GM12801 (cell line): ENCODE data around the gene ELL2.

ENCODE experiments used
- TF ChIP-seq, protein P1 (sequence below): IDR thresholded peaks from one replicate; pipeline ENCODE4 v1.5.1; 2011; ENCODE audit warnings: control low read depth; ENCODE audit not compliant: insufficient read length; ENCODE audit errors: extremely low read depth

The ELL2 gene

DNA sequence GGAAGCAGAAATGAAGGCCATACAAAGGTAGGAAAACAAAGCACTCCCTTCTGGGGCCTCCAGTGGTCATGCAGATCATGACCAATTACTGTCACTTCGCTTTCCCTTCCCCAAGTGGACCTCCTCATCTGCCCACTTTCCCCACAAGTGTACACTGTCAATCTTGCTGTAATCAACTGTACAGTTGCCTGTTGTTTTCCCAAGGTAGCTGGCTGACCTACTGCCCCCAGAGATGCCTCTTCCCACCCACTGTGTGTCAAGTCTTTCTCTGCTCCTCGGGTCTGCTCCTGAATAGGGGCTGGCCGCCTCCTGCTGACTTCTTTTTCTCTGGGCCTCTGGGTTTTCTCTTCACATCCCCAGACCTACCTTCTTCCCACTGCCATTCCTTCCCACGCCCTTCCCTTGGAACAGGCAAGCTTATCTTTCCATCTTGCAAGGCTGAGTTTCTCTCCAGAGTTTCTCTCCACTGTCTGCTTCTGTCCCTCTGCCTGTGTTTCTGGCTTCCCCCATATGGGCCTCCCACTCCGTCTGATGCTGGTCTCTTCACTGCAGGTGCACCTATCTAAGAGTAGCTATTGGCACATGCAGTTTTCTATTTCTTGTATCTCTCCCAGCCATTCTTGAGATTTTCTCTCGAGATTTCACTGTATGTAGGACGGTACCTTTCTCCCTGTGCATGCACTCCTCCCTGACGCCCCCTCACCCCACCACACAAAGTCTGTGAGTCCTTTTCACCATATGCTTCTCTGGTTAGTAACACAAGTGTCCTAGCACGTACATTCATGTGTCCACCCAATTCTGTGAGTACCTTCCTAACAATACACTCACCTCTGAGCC, 2.4 kb downstream of the ELL2 start:
- TF ChIP-seq, protein P1, sequence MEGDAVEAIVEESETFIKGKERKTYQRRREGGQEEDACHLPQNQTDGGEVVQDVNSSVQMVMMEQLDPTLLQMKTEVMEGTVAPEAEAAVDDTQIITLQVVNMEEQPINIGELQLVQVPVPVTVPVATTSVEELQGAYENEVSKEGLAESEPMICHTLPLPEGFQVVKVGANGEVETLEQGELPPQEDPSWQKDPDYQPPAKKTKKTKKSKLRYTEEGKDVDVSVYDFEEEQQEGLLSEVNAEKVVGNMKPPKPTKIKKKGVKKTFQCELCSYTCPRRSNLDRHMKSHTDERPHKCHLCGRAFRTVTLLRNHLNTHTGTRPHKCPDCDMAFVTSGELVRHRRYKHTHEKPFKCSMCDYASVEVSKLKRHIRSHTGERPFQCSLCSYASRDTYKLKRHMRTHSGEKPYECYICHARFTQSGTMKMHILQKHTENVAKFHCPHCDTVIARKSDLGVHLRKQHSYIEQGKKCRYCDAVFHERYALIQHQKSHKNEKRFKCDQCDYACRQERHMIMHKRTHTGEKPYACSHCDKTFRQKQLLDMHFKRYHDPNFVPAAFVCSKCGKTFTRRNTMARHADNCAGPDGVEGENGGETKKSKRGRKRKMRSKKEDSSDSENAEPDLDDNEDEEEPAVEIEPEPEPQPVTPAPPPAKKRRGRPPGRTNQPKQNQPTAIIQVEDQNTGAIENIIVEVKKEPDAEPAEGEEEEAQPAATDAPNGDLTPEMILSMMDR = no peak

DNA sequence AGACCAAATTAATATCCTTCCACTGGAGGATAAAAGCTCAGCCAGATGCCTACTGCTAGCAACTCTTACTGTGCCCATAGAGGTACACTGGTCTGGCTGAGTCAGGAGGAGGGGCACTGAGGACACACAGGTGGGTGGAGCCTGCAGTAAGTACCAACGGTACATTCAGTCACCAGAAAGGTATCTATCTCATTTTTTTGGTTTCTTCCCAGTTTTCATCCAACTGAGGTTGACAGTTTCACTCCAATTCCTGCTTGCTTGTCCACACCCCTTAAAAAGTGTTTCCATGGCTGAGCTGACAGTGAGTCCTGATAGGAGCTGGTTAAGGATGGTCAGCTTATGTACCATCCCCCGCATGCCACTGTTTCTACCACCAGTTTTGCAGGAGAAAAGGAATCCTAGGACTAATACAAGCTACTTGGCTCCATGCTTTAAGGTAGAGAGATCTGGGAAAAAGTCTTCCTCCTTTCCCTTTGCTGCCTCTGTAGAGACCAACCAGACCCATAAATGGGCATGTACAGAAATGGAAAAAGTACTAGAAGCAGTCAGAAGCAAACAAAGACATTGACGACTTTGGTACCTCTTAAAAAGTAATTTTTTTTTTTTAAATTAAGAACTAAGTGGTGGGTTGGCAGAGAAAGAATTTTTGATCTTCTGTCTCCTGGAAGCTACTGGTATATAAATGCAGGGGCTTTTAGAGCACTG, 3.2 kb downstream of the ELL2 start:
- TF ChIP-seq, protein P1 = no peak

DNA sequence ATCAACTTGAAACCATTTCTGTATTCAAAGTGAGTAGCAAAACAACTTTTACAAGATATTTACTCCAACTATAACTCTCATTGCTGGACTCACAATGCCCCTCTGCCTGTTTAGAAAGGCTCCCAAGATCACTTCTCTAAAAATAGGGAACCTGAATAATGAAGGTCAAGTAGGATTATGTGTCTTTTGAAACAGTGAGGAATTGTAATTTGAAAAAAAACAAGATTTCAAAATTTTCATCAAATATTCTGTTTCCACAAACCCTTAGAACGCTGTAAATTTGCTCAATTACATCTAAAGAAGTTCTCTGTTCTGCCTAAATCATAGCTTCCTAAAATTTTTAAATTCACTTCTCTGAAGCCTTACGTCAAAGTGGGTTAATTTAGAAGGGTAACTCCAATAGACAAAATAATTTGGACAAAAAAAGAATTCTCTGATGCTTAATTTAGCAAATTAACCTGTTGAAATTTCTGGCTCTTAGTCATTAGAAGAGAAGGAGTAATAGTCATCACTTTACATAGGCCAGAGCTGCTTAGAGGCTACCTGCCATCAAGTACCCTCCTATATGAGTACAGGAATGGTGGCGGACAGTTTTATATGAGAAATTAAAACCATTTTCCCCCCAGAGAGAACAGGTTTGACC, 4.0 kb downstream of the ELL2 start:
- TF ChIP-seq, protein P1 = no peak

DNA sequence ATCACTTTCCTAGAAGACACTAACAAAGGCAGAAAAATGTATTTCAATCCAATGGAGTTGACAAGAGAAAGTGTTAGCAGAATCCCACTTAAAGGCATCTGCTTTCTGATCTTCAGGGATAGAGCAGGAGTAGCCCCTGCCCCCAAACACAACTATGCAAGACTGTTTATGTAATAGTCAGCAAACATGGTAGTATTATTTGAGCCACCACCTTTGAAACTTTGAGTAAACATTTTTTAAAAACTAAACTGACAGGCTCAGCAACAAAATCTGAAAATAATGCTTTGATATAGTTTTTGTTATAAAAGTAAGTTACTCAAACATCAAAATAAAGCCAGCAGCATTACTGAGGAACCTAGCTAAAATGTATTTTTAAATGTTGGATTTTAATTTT, 4.8 kb downstream of the ELL2 start:
- TF ChIP-seq, protein P1 = no peak

DNA sequence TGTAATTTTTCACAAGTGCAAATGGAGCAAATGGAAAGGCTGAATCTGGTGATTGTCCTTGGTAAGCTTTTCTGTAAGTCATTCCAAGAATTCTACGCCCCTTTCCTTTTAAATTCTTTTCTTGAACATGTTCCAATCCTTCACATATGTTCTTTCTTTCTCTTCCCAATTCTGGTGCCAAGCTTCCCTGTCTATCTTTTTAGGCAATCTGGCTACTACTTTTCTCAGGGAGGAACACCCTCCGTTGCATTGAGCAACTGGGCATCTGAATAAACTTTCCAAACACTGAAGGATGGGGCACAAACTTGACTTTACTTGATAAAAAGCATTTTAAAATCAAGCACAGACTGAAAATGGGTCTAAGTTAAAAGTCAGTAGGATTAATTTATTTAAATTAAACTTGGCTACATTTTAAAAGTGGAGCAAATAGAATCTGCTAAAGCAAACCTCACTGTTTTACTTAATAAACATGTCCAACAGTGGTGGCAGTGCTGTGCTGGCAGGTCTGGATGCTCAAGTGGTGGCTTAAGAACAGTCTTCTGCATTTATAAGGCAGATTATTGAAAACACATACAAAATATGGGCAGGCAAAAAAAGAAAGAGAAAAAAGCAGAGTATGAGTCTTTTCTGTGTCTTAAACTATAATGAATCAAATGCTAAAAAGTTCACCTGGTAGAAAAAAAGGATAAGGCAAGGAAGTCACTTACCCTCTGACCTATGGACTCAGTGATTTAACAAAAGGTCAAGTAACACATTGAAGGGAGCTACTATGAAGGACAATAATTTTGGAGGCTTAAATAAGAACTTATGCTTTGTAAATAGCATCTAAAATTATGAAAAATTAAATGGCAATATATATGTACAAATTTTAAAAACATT, 5.4 kb downstream of the ELL2 start:
- TF ChIP-seq, protein P1 = no peak

DNA sequence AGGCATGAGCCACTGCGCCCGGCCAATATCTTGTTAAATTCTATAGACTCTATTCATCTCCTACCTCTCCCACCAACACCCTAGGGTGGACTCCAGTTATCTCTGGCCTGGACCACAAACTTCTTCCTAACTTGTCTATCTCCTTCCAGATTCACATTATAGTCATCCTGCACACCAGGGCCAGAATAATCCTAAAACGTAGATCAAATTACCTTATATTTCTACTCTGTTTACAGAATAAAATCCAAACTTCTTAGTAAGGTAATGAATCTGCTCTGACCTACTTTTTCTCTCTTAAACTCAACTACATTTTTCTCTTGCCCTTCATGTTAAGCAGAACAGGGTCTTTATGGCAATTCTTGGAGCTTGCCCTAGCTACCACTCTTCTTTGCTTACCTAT, 6.9 kb downstream of the ELL2 start:
- TF ChIP-seq, protein P1 = no peak
